Measurements from ENCODE around the gene FCN2. TPM values are rescaled to one million over a fixed set of nuclear protein-coding genes. Genes with fewer than 3 reads are reported as not detected.

The FCN2 gene
- total and polyA plus RNA-seq, 9 of the 15 experiments (the other 6 are each of a cell fraction or from before 2014, with no cell fraction given) = not detected

DNA sequence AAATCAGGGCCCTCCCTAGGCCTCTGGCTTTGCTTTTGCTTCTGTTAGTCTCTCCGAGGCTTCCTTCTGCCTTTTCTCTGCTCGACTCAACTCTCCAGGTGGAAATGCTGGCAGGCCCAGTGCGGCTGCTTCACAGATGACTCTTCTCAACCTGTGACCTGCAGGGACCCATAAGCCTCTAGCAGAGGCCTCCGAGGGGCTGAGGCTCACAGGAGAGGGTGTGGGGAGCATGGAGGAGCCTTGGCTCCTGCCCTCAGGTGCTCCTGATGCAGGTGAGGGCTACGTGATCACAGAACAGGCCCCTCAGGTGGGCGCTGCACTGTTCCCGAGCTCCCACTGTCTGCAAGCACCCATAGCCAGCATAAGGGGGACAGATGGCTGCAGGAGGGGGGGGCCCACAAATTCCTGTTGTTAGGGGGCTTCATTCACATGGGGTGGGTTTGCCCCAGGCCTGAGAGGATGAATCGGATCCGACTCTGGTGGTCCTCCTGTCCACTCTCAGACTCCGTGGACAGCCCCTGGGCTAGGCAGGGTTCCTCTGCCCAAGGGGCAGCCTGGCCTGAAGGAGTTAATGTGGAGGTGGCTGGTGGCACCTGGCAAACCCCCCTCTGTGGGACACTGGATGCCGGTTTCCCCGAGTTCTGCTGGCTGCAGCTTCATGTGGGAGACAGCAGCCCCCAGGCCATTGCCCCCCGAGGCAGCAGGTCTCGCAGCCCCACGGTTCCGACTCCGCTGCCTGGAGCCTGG lies 10.9 kb upstream of the FCN2 start (continued):
- TF ChIP-seq ZNF146 (CRISPR knock-in tag; IDR thresholded peaks at IDR 0.05; ENCODE audit: unreplicated experiment) = no peak
- TF ChIP-seq, protein P1, sequence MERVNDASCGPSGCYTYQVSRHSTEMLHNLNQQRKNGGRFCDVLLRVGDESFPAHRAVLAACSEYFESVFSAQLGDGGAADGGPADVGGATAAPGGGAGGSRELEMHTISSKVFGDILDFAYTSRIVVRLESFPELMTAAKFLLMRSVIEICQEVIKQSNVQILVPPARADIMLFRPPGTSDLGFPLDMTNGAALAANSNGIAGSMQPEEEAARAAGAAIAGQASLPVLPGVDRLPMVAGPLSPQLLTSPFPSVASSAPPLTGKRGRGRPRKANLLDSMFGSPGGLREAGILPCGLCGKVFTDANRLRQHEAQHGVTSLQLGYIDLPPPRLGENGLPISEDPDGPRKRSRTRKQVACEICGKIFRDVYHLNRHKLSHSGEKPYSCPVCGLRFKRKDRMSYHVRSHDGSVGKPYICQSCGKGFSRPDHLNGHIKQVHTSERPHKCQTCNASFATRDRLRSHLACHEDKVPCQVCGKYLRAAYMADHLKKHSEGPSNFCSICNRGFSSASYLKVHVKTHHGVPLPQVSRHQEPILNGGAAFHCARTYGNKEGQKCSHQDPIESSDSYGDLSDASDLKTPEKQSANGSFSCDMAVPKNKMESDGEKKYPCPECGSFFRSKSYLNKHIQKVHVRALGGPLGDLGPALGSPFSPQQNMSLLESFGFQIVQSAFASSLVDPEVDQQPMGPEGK (CRISPR knock-in tag; IDR thresholded peaks at IDR 0.05; ENCODE audit: borderline replicate concordance) = no peak
- TF ChIP-seq, protein P2, sequence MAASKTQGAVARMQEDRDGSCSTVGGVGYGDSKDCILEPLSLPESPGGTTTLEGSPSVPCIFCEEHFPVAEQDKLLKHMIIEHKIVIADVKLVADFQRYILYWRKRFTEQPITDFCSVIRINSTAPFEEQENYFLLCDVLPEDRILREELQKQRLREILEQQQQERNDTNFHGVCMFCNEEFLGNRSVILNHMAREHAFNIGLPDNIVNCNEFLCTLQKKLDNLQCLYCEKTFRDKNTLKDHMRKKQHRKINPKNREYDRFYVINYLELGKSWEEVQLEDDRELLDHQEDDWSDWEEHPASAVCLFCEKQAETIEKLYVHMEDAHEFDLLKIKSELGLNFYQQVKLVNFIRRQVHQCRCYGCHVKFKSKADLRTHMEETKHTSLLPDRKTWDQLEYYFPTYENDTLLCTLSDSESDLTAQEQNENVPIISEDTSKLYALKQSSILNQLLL (CRISPR knock-in tag; IDR thresholded peaks at IDR 0.05; ENCODE audit: borderline replicate concordance) = no peak
- no peak for TF ChIP-seq MAZ (CRISPR knock-in tag; conservative IDR thresholded peaks at IDR 0.05 in 1 of 2, IDR thresholded peaks at IDR 0.05 in 1 of 2)

DNA sequence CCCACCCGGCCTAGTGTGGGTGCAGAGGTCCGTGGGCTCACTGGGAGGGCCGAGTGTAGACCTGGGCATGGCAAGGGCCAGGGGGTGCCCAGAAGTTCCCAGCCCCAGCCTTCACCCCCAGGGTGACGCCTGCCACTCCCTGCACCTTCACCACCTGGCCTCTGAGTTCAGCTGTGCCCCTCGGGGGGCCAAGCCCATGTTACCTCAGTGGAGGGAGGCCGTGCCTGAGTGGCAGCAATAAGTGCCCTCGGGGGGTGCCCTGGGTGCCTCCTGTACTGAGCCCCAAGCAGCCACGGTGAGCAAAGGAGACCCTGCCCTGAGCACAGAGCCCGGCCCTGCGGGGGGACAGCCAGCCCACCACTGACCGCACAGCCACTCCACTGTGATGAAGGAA lies 10.3 kb upstream of the FCN2 start:
- no peaks in the 10 kb centered on the region; the same call in 2 of the 3 replicates for H3K79me2 ChIP-seq (ENCODE audit: control insufficient read depth, insufficient read depth, low read length)
- no peaks in the 10 kb centered on the region for H3K9me1 ChIP-seq (ENCODE audit: control insufficient read depth, insufficient read depth, low read length)
- FAIRE-seq (no peak), ATAC-seq (no peak), DNase-seq (ENCODE audit: extremely low read depth in 1 of 4, low spot score in 3 of 4) (no peak)
- intact Hi-C loops (cut with micrococcal nuclease) (no loop called here), in situ Hi-C loops (cut with MboI) (no loop called here)
- CTCF ChIA-PET (ENCODE audit: low intra/inter-chr PET ratio) = no interaction called here
- no peak overlapping the region for H2AFZ ChIP-seq (ENCODE audit: low read depth, low read length)
- no peaks in the 10 kb centered on the region for H4K20me1 ChIP-seq (replicated peaks; ENCODE audit: control insufficient read depth, insufficient read depth, low read length)
- BruUV-seq (replicated peaks) = no TSS peak
- no peak overlapping the region for H3K4me3 ChIP-seq
- peaks cover 0 to 26% of the 10 kb centered on the region in 2 experiments; a peak in 2 of 5 replicates for H3K27me3 ChIP-seq (ENCODE audit: control insufficient read depth in 2 of 2, insufficient read depth in 2 of 2, low read length in 2 of 2)
- H3K4me1 ChIP-seq (replicated peaks in 1 of 2; ENCODE audit: control insufficient read depth in 2 of 2, insufficient read depth in 2 of 2, low read length in 2 of 2) = no peaks in the 10 kb centered on the region
- no peak overlapping the region for H3K27ac ChIP-seq (ENCODE audit: extremely low read depth, low read depth, low read length)
- POLR2A ChIA-PET = no interaction called here
- no peak overlapping the region for H3K4me2 ChIP-seq (ENCODE audit: insufficient read depth, low read length)
- H3K9me3 ChIP-seq (replicated peaks; ENCODE audit: control insufficient read depth, insufficient read depth, low read depth, low read length) = no peaks in the 10 kb centered on the region
- WGBS (ENCODE audit: insufficient coverage, low coverage, missing lambda C conversion rate) = 2% methylated on average over 9 of the region's 11 CpGs
- H3K36me3 ChIP-seq (ENCODE audit: control insufficient read depth, insufficient read depth, low read length) = no peaks in the 10 kb centered on the region
- no peak overlapping the region; a peak in 1 of 4 replicates for H3K9ac ChIP-seq (ENCODE audit: insufficient read depth in 1 of 2, low read depth in 2 of 2, low read length in 2 of 2)
- TF ChIP-seq RB1 (IDR thresholded peaks at IDR 0.05; ENCODE audit: low read depth) = no peak
- no peak for TF ChIP-seq BMI1 (IDR thresholded peaks at IDR 0.05; ENCODE audit: low read length)
- TF ChIP-seq CREM (IDR thresholded peaks at IDR 0.05; ENCODE audit: low read depth) = no peak
- TF ChIP-seq, protein P3, sequence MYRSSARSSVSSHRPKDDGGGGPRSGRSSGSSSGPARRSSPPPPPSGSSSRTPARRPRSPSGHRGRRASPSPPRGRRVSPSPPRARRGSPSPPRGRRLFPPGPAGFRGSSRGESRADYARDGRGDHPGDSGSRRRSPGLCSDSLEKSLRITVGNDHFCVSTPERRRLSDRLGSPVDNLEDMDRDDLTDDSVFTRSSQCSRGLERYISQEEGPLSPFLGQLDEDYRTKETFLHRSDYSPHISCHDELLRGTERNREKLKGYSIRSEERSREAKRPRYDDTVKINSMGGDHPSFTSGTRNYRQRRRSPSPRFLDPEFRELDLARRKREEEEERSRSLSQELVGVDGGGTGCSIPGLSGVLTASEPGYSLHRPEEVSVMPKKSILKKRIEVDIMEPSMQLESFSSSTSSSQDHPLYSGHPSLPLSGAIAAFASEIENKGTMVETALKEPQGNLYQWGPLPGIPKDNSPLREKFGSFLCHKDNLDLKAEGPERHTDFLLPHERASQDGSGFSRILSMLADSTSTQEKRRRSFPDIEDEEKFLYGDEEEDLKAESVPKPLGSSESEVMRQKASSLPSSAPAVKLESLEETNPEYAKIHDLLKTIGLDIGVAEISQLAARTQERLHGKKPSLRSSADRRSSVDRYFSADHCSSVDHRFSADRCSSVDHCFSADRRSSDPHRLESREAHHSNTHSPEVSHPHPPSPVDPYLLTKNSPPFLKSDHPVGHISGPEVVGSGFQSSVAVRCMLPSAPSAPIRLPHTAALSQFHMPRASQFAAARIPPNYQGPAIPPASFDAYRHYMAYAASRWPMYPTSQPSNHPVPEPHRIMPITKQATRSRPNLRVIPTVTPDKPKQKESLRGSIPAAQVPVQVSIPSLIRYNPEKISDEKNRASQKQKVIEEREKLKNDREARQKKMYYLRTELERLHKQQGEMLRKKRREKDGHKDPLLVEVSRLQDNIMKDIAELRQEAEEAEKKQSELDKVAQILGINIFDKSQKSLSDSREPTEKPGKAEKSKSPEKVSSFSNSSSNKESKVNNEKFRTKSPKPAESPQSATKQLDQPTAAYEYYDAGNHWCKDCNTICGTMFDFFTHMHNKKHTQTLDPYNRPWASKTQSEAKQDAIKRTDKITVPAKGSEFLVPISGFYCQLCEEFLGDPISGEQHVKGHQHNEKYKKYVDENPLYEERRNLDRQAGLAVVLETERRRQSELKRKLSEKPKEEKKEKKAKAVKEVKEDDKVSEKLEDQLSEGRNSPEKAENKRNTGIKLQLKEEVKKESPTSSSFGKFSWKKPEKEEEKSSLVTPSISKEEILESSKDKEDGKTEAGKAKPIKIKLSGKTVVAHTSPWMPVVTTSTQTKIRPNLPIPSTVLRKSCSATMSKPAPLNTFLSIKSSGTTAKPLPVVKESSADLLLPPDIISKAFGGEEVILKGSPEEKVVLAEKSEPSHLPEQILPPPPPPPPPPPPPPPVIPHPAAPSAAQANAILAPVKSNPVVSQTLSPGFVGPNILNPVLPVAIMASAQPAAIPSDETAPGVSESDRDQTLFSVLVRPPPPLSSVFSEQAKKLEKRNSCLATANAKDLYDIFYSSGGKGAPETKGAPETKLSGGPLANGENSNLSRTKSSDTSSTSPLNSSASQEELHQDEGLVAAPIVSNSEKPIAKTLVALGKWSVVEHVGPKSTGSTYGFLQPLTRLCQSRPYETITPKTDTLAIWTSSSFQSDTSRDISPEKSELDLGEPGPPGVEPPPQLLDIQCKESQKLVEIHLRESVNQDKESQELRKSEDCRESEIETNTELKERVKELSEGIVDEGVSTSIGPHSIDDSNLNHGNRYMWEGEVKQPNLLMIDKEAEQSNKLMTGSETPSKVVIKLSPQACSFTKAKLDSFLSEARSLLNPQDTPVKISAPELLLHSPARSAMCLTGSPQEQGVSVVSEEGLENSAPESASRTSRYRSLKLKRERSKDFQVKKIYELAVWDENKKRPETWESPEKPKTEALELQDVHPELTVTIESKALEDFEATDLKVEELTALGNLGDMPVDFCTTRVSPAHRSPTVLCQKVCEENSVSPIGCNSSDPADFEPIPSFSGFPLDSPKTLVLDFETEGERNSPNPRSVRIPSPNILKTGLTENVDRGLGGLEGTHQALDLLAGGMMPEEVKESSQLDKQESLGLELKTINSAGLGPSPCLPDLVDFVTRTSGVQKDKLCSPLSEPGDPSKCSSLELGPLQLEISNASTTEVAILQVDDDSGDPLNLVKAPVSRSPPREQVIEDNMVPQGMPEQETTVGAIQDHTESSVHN (IDR thresholded peaks at IDR 0.05; ENCODE audit: borderline replicate concordance in 1 of 2, low read depth in 1 of 2) = no peak

Measured in K562 (cell line).